Measurements from ENCODE around the gene PFDN6. TPM values are rescaled to one million over a fixed set of nuclear protein-coding genes. Genes with fewer than 3 reads are reported as not detected.

Gene PFDN6
- polyA plus RNA-seq, 1 donor (not counting 4 experiments of a cell fraction or from before 2014, with no cell fraction given) = 106 TPM

DNA sequence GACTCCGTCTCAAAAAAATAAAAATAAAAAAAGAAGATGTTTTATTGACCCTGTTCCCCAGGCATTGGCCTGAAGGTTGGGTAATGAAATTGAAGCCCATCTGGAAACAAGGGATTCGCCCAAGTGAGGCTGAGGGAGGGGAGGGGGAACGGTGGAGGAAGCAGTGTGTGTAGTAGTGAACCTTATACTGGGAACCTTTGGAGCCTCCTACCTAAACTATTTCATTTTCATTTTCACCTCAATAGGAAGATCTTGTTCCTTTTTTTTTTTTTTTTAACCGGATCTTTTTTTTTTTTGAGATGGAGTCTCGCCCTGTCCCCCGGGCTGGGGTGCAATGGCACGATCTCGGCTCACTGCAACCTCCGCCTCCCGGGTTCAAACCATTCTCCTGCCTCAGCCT lies 41.3 kb downstream of the PFDN6 start:
- H3K36me3 ChIP-seq (ENCODE audit: control insufficient read depth in 2 of 2, extremely low read depth in 1 of 2, insufficient read depth in 2 of 2, low read length in 2 of 2) = no peaks in the 10 kb centered on the region
- H3K27me3 ChIP-seq (ENCODE audit: control insufficient read depth, extremely low read depth, insufficient read depth, low read length) = no peaks in the 10 kb centered on the region
- DNase-seq (ENCODE audit: low read depth, low spot score) = no peak
- no peak overlapping the region for H3K27ac ChIP-seq (ENCODE audit: control insufficient read depth, insufficient read depth, low read length)
- no peaks in the 10 kb centered on the region for H4K20me1 ChIP-seq (ENCODE audit: control insufficient read depth, extremely low read depth, insufficient read depth, low read length)
- no peak for FAIRE-seq
- no peak overlapping the region for H2AFZ ChIP-seq (ENCODE audit: control insufficient read depth, low read length)
- TF ChIP-seq, protein P1, sequence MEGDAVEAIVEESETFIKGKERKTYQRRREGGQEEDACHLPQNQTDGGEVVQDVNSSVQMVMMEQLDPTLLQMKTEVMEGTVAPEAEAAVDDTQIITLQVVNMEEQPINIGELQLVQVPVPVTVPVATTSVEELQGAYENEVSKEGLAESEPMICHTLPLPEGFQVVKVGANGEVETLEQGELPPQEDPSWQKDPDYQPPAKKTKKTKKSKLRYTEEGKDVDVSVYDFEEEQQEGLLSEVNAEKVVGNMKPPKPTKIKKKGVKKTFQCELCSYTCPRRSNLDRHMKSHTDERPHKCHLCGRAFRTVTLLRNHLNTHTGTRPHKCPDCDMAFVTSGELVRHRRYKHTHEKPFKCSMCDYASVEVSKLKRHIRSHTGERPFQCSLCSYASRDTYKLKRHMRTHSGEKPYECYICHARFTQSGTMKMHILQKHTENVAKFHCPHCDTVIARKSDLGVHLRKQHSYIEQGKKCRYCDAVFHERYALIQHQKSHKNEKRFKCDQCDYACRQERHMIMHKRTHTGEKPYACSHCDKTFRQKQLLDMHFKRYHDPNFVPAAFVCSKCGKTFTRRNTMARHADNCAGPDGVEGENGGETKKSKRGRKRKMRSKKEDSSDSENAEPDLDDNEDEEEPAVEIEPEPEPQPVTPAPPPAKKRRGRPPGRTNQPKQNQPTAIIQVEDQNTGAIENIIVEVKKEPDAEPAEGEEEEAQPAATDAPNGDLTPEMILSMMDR (optimal IDR thresholded peaks at IDR 0.05 in 1 of 3, IDR thresholded peaks at IDR 0.05 in 1 of 3, conservative IDR thresholded peaks at IDR 0.05 in 1 of 3; ENCODE audit: extremely low read depth in 1 of 3, insufficient read depth in 2 of 3, low read length in 3 of 3) = no peak
- TF ChIP-seq EZH2 (IDR thresholded peaks at IDR 0.05; ENCODE audit: low read length) = no peak
- H3K9me3 ChIP-seq (ENCODE audit: control insufficient read depth, low read depth, low read length) = no peaks in the 10 kb centered on the region
- no peak overlapping the region for H3K4me2 ChIP-seq (ENCODE audit: control insufficient read depth, extremely low read depth, insufficient read depth, low read depth, low read length)
- no peaks in the 10 kb centered on the region for H3K79me2 ChIP-seq (ENCODE audit: control insufficient read depth, insufficient read depth, low read length)
- H3K4me3 ChIP-seq (ENCODE audit: control insufficient read depth in 2 of 3, extremely low read depth in 1 of 3, insufficient read depth in 2 of 3, low read depth in 1 of 3, low read length in 3 of 3) = no peak overlapping the region
- no peaks in the 10 kb centered on the region for H3K4me1 ChIP-seq (ENCODE audit: control insufficient read depth, extremely low read depth, insufficient read depth, low read length)
- no peaks in the 10 kb centered on the region for H3K9me1 ChIP-seq (ENCODE audit: control insufficient read depth, extremely low read depth, insufficient read depth, low read length)
- no peak overlapping the region for H3K9ac ChIP-seq (ENCODE audit: control insufficient read depth, extremely low read depth, insufficient read depth, low read length)
- dilution Hi-C loops (cut with MboI; ENCODE audit: extremely low pct_ligation_motif_present, low sequenced_read_pairs) = no loop called here

DNA sequence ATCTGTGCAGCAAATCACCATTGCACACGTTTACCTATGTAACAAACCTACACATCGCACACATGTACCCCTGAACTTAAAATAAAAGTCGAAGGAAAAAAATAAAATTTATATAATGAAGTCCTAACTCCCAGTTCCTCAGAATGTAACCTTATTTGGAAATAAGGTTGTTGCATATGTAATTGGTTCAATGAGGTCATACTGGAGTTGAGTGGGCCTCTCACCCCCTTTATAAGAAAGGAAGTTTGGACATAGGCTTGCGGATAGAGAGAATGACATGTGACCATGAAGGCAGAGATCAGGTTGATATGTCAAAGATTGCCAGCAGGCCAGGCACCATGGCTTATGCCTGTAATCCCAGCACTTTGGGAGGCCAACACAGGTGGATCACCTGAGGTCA lies 44.3 kb downstream of the PFDN6 start:
- H3K36me3 ChIP-seq (ENCODE audit: control insufficient read depth in 2 of 2, extremely low read depth in 1 of 2, insufficient read depth in 2 of 2, low read length in 2 of 2) = no peaks in the 10 kb centered on the region
- H4K20me1 ChIP-seq (ENCODE audit: control insufficient read depth, extremely low read depth, insufficient read depth, low read length) = no peaks in the 10 kb centered on the region
- H3K4me2 ChIP-seq (ENCODE audit: control insufficient read depth, extremely low read depth, insufficient read depth, low read depth, low read length) = no peak overlapping the region
- dilution Hi-C loops (cut with MboI; ENCODE audit: extremely low pct_ligation_motif_present, low sequenced_read_pairs) = no loop called here
- no peak for DNase-seq (ENCODE audit: low read depth, low spot score)
- H3K9me3 ChIP-seq (ENCODE audit: control insufficient read depth, low read depth, low read length) = no peaks in the 10 kb centered on the region
- H3K4me1 ChIP-seq (ENCODE audit: control insufficient read depth, extremely low read depth, insufficient read depth, low read length) = no peaks in the 10 kb centered on the region
- FAIRE-seq = no peak
- H2AFZ ChIP-seq (ENCODE audit: control insufficient read depth, low read length) = no peak overlapping the region
- H3K9me1 ChIP-seq (ENCODE audit: control insufficient read depth, extremely low read depth, insufficient read depth, low read length) = no peaks in the 10 kb centered on the region
- H3K79me2 ChIP-seq (ENCODE audit: control insufficient read depth, insufficient read depth, low read length) = no peaks in the 10 kb centered on the region
- no peak overlapping the region for H3K9ac ChIP-seq (ENCODE audit: control insufficient read depth, extremely low read depth, insufficient read depth, low read length)
- no peak overlapping the region for H3K4me3 ChIP-seq (ENCODE audit: control insufficient read depth in 2 of 3, extremely low read depth in 1 of 3, insufficient read depth in 2 of 3, low read depth in 1 of 3, low read length in 3 of 3)
- no peaks in the 10 kb centered on the region for H3K27me3 ChIP-seq (ENCODE audit: control insufficient read depth, extremely low read depth, insufficient read depth, low read length)
- TF ChIP-seq, protein P1 (optimal IDR thresholded peaks at IDR 0.05 in 1 of 3, IDR thresholded peaks at IDR 0.05 in 1 of 3, conservative IDR thresholded peaks at IDR 0.05 in 1 of 3; ENCODE audit: extremely low read depth in 1 of 3, insufficient read depth in 2 of 3, low read length in 3 of 3) = no peak
- no peak for TF ChIP-seq EZH2 (IDR thresholded peaks at IDR 0.05; ENCODE audit: low read length)
- H3K27ac ChIP-seq (ENCODE audit: control insufficient read depth, insufficient read depth, low read length) = no peak overlapping the region
